IPS DF 6.9 (cell line): Measurements from ENCODE around the gene ASL.
"Not testable (repeated sequence)": the region's sequence is repeated elsewhere in the genome, so short reads cannot be mapped to it uniquely, and the experiment has no call there.

Experiments
- DNase-seq: peaks from one replicate; pipeline ENCODE4 v3.0.0-alpha.2; 2013; ENCODE audit warnings: low read depth, low spot score
- H3K27ac ChIP-seq: one replicate; pipeline ENCODE4 v1.5.1; 2013; ENCODE audit warnings: low read length, control low read depth
- H3K27me3 ChIP-seq: 2 replicates; pipeline ENCODE4 v1.6.1; 2013; ENCODE audit warnings: mild to moderate bottlenecking, low read length; ENCODE audit not compliant: control insufficient read depth, insufficient read depth
- H3K36me3 ChIP-seq: 2 replicates; pipeline ENCODE4 v1.6.1; 2013; ENCODE audit warnings: low read length; ENCODE audit not compliant: control insufficient read depth, insufficient read depth
- H3K4me1 ChIP-seq: 2 replicates; pipeline ENCODE4 v1.6.1; 2013; ENCODE audit warnings: low read length; ENCODE audit not compliant: control insufficient read depth, insufficient read depth
- H3K4me3 ChIP-seq: 2 replicates; pipeline ENCODE4 v1.5.1; 2013; ENCODE audit warnings: mild to moderate bottlenecking, low read length
- H3K9me3 ChIP-seq: 2 replicates; pipeline ENCODE4 v1.6.1; 2013; ENCODE audit warnings: low read length, inconsistent platforms; ENCODE audit not compliant: control insufficient read depth, insufficient read depth
- WGBS: extraction: QIAGEN DNeasy Blood & Tissue Kit; methylation state at CpG from one replicate; pipeline ENCODE4 v1.1.7; 2013; ENCODE audit warnings: mixed read lengths, missing lambda C conversion rate; ENCODE audit not compliant: insufficient read length, insufficient coverage; 5-methylcytosine and 5-hydroxymethylcytosine counted together

Gene ASL

GRCh38 chr7:66099551-66100407 lies 24.2 kb downstream of the ASL start:
- no peak overlapping the region for H3K4me3 ChIP-seq
- WGBS: no CpG with 5 or more reads among the region's 15 CpGs
- no peak for DNase-seq

GRCh38 chr7:66100408-66101050 lies 24.9 kb downstream of the ASL start:
- H3K27ac ChIP-seq: no peak overlapping the region
- DNase-seq: no peak
- H3K27me3 ChIP-seq: no peaks in the 10 kb centered on the region
- WGBS: no CpG with 5 or more reads among the region's 12 CpGs
- H3K4me3 ChIP-seq: no peak overlapping the region
- no peaks in the 10 kb centered on the region for H3K4me1 ChIP-seq
- no peaks in the 10 kb centered on the region for H3K36me3 ChIP-seq
- H3K9me3 ChIP-seq: no peaks in the 10 kb centered on the region

More at GRCh38 chr7:66099551-66100407, 24.2 kb downstream of the ASL start:
- Histone ChIP-seq H3K27me3 (no peaks in the 10 kb centered on the region), H3K4me1 (no peaks in the 10 kb centered on the region), H3K9me3 (no peaks in the 10 kb centered on the region), H3K36me3 (no peaks in the 10 kb centered on the region), H3K27ac (no peak overlapping the region)

GRCh38 chr7:66102168-66102567 lies 26.5 kb downstream of the ASL start:
- H3K36me3 ChIP-seq, H3K4me3 ChIP-seq, H3K27me3 ChIP-seq, H3K4me1 ChIP-seq, H3K27ac ChIP-seq, H3K9me3 ChIP-seq, DNase-seq: not testable (repeated sequence)
- WGBS: no CpG with 5 or more reads among the region's 6 CpGs

- H3K4me1 ChIP-seq, H3K9me3 ChIP-seq, DNase-seq, H3K27ac ChIP-seq, H3K27me3 ChIP-seq, H3K36me3 ChIP-seq, H3K4me3 ChIP-seq: not testable (repeated sequence)
- no CpG with 5 or more reads among the region's 3 CpGs for WGBS
These were observed 28.4 kb downstream of the ASL start for GRCh38 chr7:66103994-66104393.

- H3K4me1 ChIP-seq: no peaks in the 10 kb centered on the region
- no peak overlapping the region for H3K4me3 ChIP-seq
- WGBS: no CpG with 5 or more reads among the region's 5 CpGs
- H3K27me3 ChIP-seq: no peaks in the 10 kb centered on the region
- DNase-seq: no peak
- no peaks in the 10 kb centered on the region for H3K9me3 ChIP-seq
- no peak overlapping the region for H3K27ac ChIP-seq
- no peaks in the 10 kb centered on the region for H3K36me3 ChIP-seq
These were observed 29.7 kb downstream of the ASL start for GRCh38 chr7:66105263-66105748.

GRCh38 chr7:66108410-66108809 lies 32.8 kb downstream of the ASL start:
- WGBS: no CpG with 5 or more reads among the region's 5 CpGs
- not testable (repeated sequence) for H3K36me3 ChIP-seq, H3K9me3 ChIP-seq, H3K4me1 ChIP-seq, H3K4me3 ChIP-seq, H3K27ac ChIP-seq, DNase-seq, H3K27me3 ChIP-seq

GRCh38 chr7:66110856-66111255 lies 35.2 kb downstream of the ASL start:
- no peaks in the 10 kb centered on the region for H3K36me3 ChIP-seq
- H3K27ac ChIP-seq: no peak overlapping the region
- no peak overlapping the region for H3K4me3 ChIP-seq
- no peaks in the 10 kb centered on the region for H3K4me1 ChIP-seq
- WGBS: no CpG with 5 or more reads among the region's 9 CpGs
- no peaks in the 10 kb centered on the region for H3K9me3 ChIP-seq
- no peaks in the 10 kb centered on the region for H3K27me3 ChIP-seq
- DNase-seq: no peak

- peak; percentile 41 for DNase-seq
These were observed 39.4 kb downstream of the ASL start, which contains the start of gene CRCP for GRCh38 chr7:66114743-66115649. CRCP (plus strand) TSS chr7:66114847; CDS start chr7:66114963, 116 bp downstream.

GRCh38 chr7:66116680-66117420 lies 41.2 kb downstream of the ASL start:
- H3K9me3 ChIP-seq, H3K36me3 ChIP-seq, H3K4me3 ChIP-seq, H3K27me3 ChIP-seq, DNase-seq, H3K27ac ChIP-seq, H3K4me1 ChIP-seq: not testable (repeated sequence)
- no CpG with 5 or more reads among the region's 12 CpGs for WGBS

More at GRCh38 chr7:66114743-66115649, 39.4 kb downstream of the ASL start, which contains the start of gene CRCP:
- H3K4me3 ChIP-seq: peak within 1 kb of the TSS; percentile 83
- WGBS: no CpG with 5 or more reads among the region's 67 CpGs
- no peaks in the 10 kb centered on the region for H3K4me1 ChIP-seq
- no peaks in the 10 kb centered on the region for H3K27me3 ChIP-seq
- H3K9me3 ChIP-seq: no peaks in the 10 kb centered on the region
- no peak within 1 kb of the TSS for H3K27ac ChIP-seq
- H3K36me3 ChIP-seq: no peaks in the 10 kb centered on the region
